GM18858 (cell line): Measurements from ENCODE around the gene PPP1R12A.
"Not testable (repeated sequence)": the region's sequence is repeated elsewhere in the genome, so short reads cannot be mapped to it uniquely, and the experiment has no call there.

Experiments used
- ATAC-seq: cut with Tn5 transposase; IDR thresholded peaks from one replicate; pipeline ENCODE4 v1.9.1; 2021; ENCODE audit not compliant: unreplicated experiment

PPP1R12A gene

GRCh38 chr12:79842630-79843029 is 92.3 kb downstream of the PPP1R12A start:
- ATAC-seq: no peak

GRCh38 chr12:79841878-79842265 is 93.0 kb downstream of the PPP1R12A start:
- no peak for ATAC-seq

- no peak for ATAC-seq
These were observed 93.5 kb downstream of the PPP1R12A start for GRCh38 chr12:79841248-79841877.

- no peak for ATAC-seq
These were observed 96.5 kb downstream of the PPP1R12A start for GRCh38 chr12:79838359-79838758.

DNA sequence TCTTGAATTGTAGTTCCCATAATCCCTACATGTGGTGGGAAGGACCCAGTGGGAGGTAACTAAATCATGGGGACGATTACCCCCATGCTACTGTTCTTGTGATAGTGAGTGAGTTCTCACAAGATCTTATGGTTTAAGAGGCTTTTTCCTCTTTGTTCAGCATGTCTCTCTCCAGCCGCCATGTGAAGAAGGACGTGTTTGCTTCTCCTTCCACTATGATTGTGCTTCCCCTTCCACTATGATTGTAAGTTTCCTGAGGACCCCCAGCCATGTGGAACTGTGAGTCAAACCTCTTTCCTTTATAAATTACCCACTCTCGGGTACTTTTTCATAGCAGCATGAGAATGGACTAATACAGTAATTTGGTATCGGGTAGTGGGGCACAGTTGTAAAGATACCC is 97.3 kb downstream of the PPP1R12A start:
- ATAC-seq: no peak

- ATAC-seq: no peak
These were observed 99.5 kb downstream of the PPP1R12A start for GRCh38 chr12:79835377-79835843.

- ATAC-seq: no peak
These were observed 100.1 kb downstream of the PPP1R12A start for GRCh38 chr12:79834712-79835376.

DNA sequence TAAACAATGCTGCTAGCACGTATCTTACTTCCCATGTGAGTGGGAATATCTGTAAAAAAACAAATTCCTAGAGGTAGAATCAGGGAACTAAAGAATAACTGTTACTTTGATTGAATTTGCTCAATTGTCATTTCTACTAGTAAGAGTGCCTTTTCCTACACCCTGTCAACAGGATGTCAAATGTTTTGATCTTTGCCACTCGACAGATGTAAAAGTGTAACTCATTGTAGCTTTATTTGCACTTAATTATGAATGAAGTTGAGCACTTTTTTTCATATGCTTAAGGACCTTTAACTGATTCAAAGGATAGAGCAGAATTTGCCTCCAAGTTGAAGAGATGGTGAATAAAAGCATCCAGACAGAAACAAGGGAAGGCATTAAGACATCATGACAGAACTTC is 104.5 kb downstream of the PPP1R12A start:
- ATAC-seq: no peak

DNA sequence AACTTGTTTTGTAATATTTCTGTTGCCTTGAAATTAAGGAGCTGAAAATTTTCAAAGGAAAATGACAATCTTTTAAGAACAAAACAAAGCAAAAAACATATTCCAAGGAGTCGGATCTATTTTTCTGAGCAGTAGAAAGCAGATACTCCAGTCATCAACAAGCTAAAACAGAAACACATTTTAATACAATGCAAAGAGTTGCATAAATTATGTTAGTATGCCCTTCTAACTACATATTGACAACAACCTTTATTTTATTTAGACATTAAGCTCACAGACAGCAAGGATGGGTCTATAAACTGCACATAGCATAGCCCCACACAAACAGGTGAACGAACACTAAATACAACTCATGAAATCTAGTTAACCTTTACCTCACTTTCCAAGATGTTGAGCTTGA is 106.0 kb downstream of the PPP1R12A start:
- ATAC-seq: no peak

- ATAC-seq: no peak
These were observed 107.4 kb downstream of the PPP1R12A start for GRCh38 chr12:79827484-79827883.

DNA sequence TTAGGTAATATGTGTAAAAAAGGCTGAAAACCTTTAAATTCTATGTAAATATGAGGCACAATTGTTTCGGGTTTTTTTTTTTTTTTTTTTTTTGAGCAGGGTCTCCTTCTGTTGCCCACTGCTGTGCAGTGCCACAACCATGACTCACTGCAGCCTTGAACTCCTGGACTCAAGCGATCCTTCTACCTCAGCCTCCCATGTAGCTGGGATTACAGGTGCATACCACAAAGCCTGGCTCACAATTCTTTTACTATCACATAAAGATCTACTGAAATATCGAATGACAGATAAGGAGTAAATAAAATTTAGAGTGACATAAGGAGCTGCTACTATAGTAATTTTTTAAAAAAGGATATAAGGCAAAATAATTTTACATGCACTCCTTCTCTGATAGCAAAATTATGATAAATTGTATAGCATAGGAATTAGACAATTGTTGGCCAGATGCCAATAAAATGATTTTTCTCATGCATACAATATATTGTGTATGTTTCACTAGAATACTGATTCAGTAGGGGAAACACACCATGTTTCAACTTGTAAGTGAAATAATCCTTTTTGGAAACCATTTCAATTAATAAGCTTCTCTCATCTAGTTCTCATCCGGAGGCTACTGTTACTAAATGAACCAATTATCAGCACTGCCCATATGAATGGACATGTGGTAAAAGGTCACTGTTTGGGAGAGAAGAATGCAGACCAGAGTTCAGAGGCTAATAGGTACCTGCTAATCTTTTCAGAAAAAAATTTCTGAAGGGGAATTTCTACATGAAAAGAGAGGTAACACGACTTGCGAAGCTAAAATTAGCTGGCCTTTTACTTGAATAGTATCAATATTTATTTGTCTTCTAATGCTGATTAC is 108.4 kb downstream of the PPP1R12A start:
- ATAC-seq: no peak

GRCh38 chr12:79822475-79822874 is 112.4 kb downstream of the PPP1R12A start:
- ATAC-seq: no peak

DNA sequence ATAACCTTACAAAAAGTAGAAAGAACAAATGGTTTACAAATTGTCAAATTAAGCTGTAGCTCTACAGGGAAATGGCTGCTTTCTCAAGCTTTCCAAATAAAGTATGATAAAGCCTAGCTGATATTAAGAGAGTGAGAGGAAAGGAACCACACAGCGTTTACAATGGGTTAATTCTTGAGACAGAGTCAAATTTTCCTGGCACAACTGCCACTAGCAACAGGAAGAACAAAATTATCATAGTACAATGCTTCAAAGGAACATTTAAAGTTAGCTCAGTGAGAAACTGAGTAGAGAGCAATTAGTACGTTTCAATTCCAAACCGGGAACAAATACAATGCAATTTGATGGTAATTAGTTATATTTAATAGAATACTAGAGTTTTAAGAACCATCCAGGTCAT is 116.0 kb downstream of the PPP1R12A start:
- ATAC-seq: no peak

- not testable (repeated sequence) for ATAC-seq
These were observed 150.4 kb downstream of the PPP1R12A start for GRCh38 chr12:79784366-79785065.

- ATAC-seq: no peak
These were observed 152.6 kb downstream of the PPP1R12A start for GRCh38 chr12:79782172-79782900.

- ATAC-seq: no peak
These were observed 156.0 kb downstream of the PPP1R12A start for GRCh38 chr12:79778802-79779448.

DNA sequence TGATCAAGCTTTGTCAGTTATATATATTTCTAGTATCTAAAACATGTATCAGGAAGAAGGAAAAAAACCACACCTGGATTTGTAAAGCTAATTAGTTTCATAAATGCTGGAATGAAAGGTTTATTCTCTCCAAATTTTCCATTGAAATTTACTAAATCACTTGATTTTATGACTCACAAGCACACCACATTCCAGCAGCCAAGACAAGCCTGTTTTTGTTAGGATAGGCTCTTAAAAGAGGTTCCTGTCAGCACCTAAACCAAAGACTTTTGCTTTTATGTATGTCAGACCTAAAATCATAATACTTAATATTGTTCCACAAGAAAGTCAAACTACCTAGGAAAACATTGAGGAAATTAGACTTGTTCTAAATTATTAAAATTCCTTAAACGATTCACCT is 158.8 kb downstream of the PPP1R12A start:
- ATAC-seq: no peak

GRCh38 chr12:79775355-79776027 is 159.4 kb downstream of the PPP1R12A start:
- no peak for ATAC-seq

DNA sequence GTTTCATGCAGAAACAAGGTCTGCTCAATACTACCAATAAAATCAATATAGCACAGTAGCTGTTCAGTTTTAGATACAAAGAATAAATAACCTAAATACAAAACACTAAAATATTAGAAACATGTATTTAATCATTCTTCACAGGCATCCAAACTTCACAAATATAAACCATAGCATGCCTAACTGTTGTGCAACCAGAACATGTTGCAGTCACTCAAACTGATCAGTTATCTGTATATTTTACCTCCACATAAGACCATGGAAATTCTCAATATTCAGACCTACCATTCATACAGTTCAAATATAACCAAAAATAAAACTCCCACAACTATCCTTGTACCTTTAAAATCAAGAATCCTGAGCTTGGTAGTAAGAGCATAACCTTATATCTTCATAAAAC is 161.0 kb downstream of the PPP1R12A start:
- ATAC-seq: no peak
